GM12878 (cell line): ENCODE measurements around the gene ITPR3. TPM values are rescaled to one million over a fixed set of nuclear protein-coding genes. Genes with fewer than 3 reads are reported as not detected.

Source experiments
- ATAC-seq: fragments of 200-7000 bp; cut with Tn5 transposase; 3 replicates; pipeline ENCODE4 v1.9.1; 2020; ENCODE audit warnings: mild to moderate bottlenecking, moderate library complexity
- BruUV-seq: library from RNA; stranded (reverse); fragments of 400-500 nt; replicated peaks from 2 replicates; lab custom pipeline; 2021; lab: Mats Ljungman, UMichigan
- CTCF ChIA-PET: fragments of 300-600 bp; sonication (Branson Sonifier 250); formaldehyde crosslinking; extraction: SDS; loops from one replicate; lab custom pipeline; 2021; ENCODE audit warnings: inconsistent platforms; lab: Yijun Ruan, JAX
- POLR2A ChIA-PET: fragments of 350-600 bp; formaldehyde crosslinking; extraction: SDS; loops from one replicate; lab custom pipeline; 2021; ENCODE audit warnings: inconsistent platforms; lab: Charles Lee
- RAD21 ChIA-PET: fragments of 300-600 bp; sonication (Branson Sonifier 250); formaldehyde crosslinking; loops from one replicate; lab custom pipeline; 2023; ENCODE audit warnings: antibody characterized with exemption; ENCODE audit not compliant: unreplicated experiment; lab: Charles Lee
- SMC1A ChIA-PET: fragments of 300-600 bp; sonication (Branson Sonifier 250); formaldehyde crosslinking; loops from one replicate; lab custom pipeline; 2023; ENCODE audit not compliant: unreplicated experiment, uncharacterized antibody; lab: Charles Lee
- DNase-seq: peaks from one replicate; pipeline ENCODE4 v3.0.0-alpha.2; 2011; ENCODE audit warnings: low read depth, low spot score
- FAIRE-seq: peaks from 3 replicates; lab custom pipeline; 2011; peaks lifted over from hg19 to GRCh38; lab: Jason Lieb, UNC
- H2AFZ ChIP-seq: 2 replicates; pipeline ENCODE4 v1.6.0; 2011; ENCODE audit warnings: low read depth, low read length, control low read depth; ENCODE audit not compliant: control insufficient read depth
- H3K27ac ChIP-seq: 2 replicates; pipeline ENCODE4 v1.5.1; 2011; ENCODE audit warnings: control low read depth; ENCODE audit not compliant: control insufficient read depth, insufficient read depth
- H3K27me3 ChIP-seq, 2 experiments: replicated peaks in 1 of 2; 2 replicates each; pipeline versions ENCODE4 v1.6.0 to v1.6.1; 2011; ENCODE audit warnings: low read length in 1 of 2; ENCODE audit not compliant: control insufficient read depth in 2 of 2, insufficient read depth in 2 of 2
- H3K36me3 ChIP-seq, 2 experiments: 2 replicates each; pipeline ENCODE4 v1.5.1; 2011; ENCODE audit warnings: low read length in 1 of 2; ENCODE audit not compliant: control insufficient read depth in 2 of 2, insufficient read depth in 2 of 2
- H3K4me1 ChIP-seq: 2 replicates; pipeline ENCODE4 v1.6.1; 2011; ENCODE audit warnings: mild to moderate bottlenecking, low read length, moderate library complexity, mixed read lengths; ENCODE audit not compliant: control insufficient read depth, insufficient read depth
- H3K4me2 ChIP-seq: 2 replicates; pipeline ENCODE4 v1.6.0; 2011; ENCODE audit warnings: control low read depth; ENCODE audit not compliant: control insufficient read depth, insufficient read depth
- H3K4me3 ChIP-seq: fragments of 200-600 bp; sonication (generic); 2 replicates; pipeline ENCODE4 v1.5.1; 2016
- H3K79me2 ChIP-seq: 2 replicates; pipeline ENCODE4 v1.6.0; 2011; ENCODE audit warnings: low read length; ENCODE audit not compliant: control insufficient read depth, insufficient read depth
- H3K9ac ChIP-seq: 2 replicates; pipeline ENCODE4 v1.8.0; 2011; ENCODE audit warnings: low read length, control low read depth, mixed read lengths; ENCODE audit not compliant: control insufficient read depth, insufficient read depth
- H3K9me3 ChIP-seq: replicated peaks from 3 replicates; pipeline ENCODE4 v1.5.1; 2011; ENCODE audit warnings: mild to moderate bottlenecking, low read length; ENCODE audit not compliant: control insufficient read depth, insufficient read depth
- H4K20me1 ChIP-seq: 2 replicates; pipeline ENCODE4 v1.6.0; 2011; ENCODE audit not compliant: control insufficient read depth, insufficient read depth
- E2F4 ChIP-seq: IDR thresholded peaks from 2 replicates; pipeline ENCODE4 v1.6.1; 2012; ENCODE audit warnings: low read depth, low read length, improper control_type of control experiment
- IRF3 ChIP-seq: fragments of 450-650 bp; IDR thresholded peaks from 2 replicates; pipeline ENCODE4 v1.6.1; 2014; ENCODE audit warnings: mild to moderate bottlenecking
- IRF4 ChIP-seq: IDR thresholded peaks from 2 replicates; pipeline ENCODE4 v1.6.1; 2011; ENCODE audit warnings: low read depth, low read length
- POLR2AphosphoS2 ChIP-seq: IDR thresholded peaks from 2 replicates; pipeline ENCODE4 v1.6.1; 2011; ENCODE audit warnings: low read depth, mild to moderate bottlenecking, low read length, improper control_type of control experiment, moderate library complexity
- RAD21 ChIP-seq: IDR thresholded peaks from 2 replicates; pipeline ENCODE4 v1.6.1; 2011; ENCODE audit warnings: mild to moderate bottlenecking, low read depth, low read length, moderate library complexity; ENCODE audit not compliant: insufficient read depth
- RB1 ChIP-seq: fragments of 450-650 bp; formaldehyde crosslinking; IDR thresholded peaks from 2 replicates; pipeline ENCODE4 v1.6.1; 2017; ENCODE audit warnings: mild to moderate bottlenecking, borderline replicate concordance
- YBX1 ChIP-seq: fragments of 450-650 bp; IDR thresholded peaks from 2 replicates; pipeline ENCODE4 v1.6.1; 2016; ENCODE audit warnings: antibody characterized with exemption
- YY1 ChIP-seq: IDR thresholded peaks from 2 replicates; pipeline ENCODE4 v1.6.1; 2011; ENCODE audit warnings: low read depth, mild to moderate bottlenecking, low read length
- ZNF24 ChIP-seq: fragments of 450-650 bp; IDR thresholded peaks from 2 replicates; pipeline ENCODE4 v1.6.1; 2017; ENCODE audit warnings: antibody characterized with exemption, mild to moderate bottlenecking
- ZSCAN29 ChIP-seq: fragments of 450-650 bp; IDR thresholded peaks from 2 replicates; pipeline ENCODE4 v1.6.1; 2017; ENCODE audit warnings: mild to moderate bottlenecking, moderate library complexity
- WGBS: methylation state at CpG from one replicate; pipeline ENCODE4 v1.1.6; 2016; ENCODE audit warnings: low lambda C conversion rate; ENCODE audit not compliant: insufficient replicate concordance, insufficient coverage; ENCODE audit errors: missing lambda C conversion rate; 5-methylcytosine and 5-hydroxymethylcytosine counted together
- in situ Hi-C: fragments of 300-500 bp; cut with MboI; formaldehyde crosslinking; loops from 9 replicates; pipeline ENCODE4 v1.14.3; 2018; ENCODE audit warnings: mixed read lengths
- intact Hi-C: fragments of 100-400 bp; cut with micrococcal nuclease; formaldehyde crosslinking; loops from one replicate; pipeline ENCODE4 v1.14.2; 2022; ENCODE audit not compliant: unreplicated experiment
- polyA plus RNA-seq, 11 experiments: library from polyadenylated mRNA; depleted of rRNA in 4 of 11; unstranded in 6 of 11; stranded (reverse) in 5 of 11; fragments of >200 nt; fragmentation: Nextera tagmentation in 4 of 11; fragmentation: Illumina TruSeq in 1 of 11; extraction: Ambion mirVana in 4 of 11; extraction: Trizol in 1 of 11; gene quantifications; 1 replicate in 1 of 11; 2 replicates in 10 of 11; pipeline versions ENCODE4 v1.2.1 to v1.2.3, GENCODE V29; 2011 to 2016; ENCODE audit warnings: inconsistent platforms in 2 of 11, missing spikeins in 2 of 11, low read depth in 1 of 11
- total RNA-seq, 4 experiments: library from RNA; depleted of rRNA in 3 of 4; stranded (reverse); fragments of >200 nt in 3 of 4; fragmentation: Illumina TruSeq in 1 of 4; extraction: Trizol in 1 of 4; gene quantifications; 2 replicates each; pipeline versions ENCODE4 v1.2.1 to v1.2.3, GENCODE V29; 2013 to 2021
- TF ChIP-seq, protein P1 (sequence below): IDR thresholded peaks from 2 replicates; pipeline ENCODE4 v1.6.1; 2011; ENCODE audit warnings: borderline replicate concordance, low read depth, mild to moderate bottlenecking, moderate library complexity, mixed read lengths, low read length; ENCODE audit not compliant: insufficient read depth; ENCODE audit errors: extremely low read length

ITPR3 gene
- total and polyA plus RNA-seq, 10 of the 15 experiments (the other 5 are each of a cell fraction or from before 2014, with no cell fraction given), result 0.32 to 34.0 (median 11.9) TPM

DNA sequence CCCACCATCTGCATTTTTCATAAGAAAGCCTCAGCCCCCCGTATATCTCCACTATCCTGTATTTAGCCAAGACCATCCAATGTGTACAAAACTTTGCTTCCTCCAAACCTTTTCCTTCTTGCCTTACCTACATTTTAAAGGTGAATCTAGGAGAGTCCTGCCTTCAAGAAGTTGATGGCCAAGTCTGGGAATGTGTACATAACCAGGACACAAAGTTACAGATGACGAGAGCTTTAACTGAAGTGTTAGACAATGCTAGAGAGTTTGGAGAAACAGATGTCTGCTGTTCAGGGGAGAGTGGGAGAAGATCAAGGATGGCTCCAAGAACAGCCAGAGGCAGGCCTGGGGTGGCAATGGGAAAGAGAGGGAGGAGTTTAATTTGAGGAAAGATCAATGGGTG, 92.7 kb downstream of the ITPR3 start:
- H4K20me1 ChIP-seq, result no peaks in the 10 kb centered on the region
- TF ChIP-seq E2F4, result no peak
- no peak for TF ChIP-seq IRF4
- TF ChIP-seq, protein P1, sequence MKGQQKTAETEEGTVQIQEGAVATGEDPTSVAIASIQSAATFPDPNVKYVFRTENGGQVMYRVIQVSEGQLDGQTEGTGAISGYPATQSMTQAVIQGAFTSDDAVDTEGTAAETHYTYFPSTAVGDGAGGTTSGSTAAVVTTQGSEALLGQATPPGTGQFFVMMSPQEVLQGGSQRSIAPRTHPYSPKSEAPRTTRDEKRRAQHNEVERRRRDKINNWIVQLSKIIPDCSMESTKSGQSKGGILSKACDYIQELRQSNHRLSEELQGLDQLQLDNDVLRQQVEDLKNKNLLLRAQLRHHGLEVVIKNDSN, result no peak
- TF ChIP-seq YBX1, result no peak
- no peak for TF ChIP-seq RB1
- TF ChIP-seq YY1, result no peak
- no peak for TF ChIP-seq ZSCAN29
- TF ChIP-seq POLR2AphosphoS2, result no peak
- TF ChIP-seq RAD21, result no peak
- no peak for TF ChIP-seq IRF3
- TF ChIP-seq ZNF24, result no peak
- peaks cover 10% of the 10 kb centered on the region for H3K79me2 ChIP-seq
- FAIRE-seq, result no peak
- ChIA-PET CTCF (interaction anchor here (1.1 to 1.2 kb wide), 2 partner anchors 13 to 314 kb away, joined by 4 to 5 read pairs; no protein-coding TSS in a partner anchor), RAD21 (interaction anchor here (0.7 kb wide), 1 partner anchor 12 kb away, joined by 3 read pairs; no protein-coding TSS in a partner anchor), SMC1A (interaction anchor here (0.7 to 1.0 kb wide), 2 partner anchors 31 to 53 kb away, joined by 3 read pairs; no protein-coding TSS in a partner anchor), POLR2A (no interaction called here)
- ATAC-seq, result no peak
- no peak overlapping the region for H3K4me2 ChIP-seq
- no peak overlapping the region for H2AFZ ChIP-seq
- in situ Hi-C loops, result no loop called here
- H3K9me3 ChIP-seq, result no peaks in the 10 kb centered on the region
- 92% methylated on average over 2 of the region's 2 CpGs for WGBS
- H3K27ac ChIP-seq, result no peak overlapping the region
- no peaks in the 10 kb centered on the region for H3K27me3 ChIP-seq
- H3K4me3 ChIP-seq, result no peak overlapping the region
- H3K4me1 ChIP-seq, result peaks cover 28% of the 10 kb centered on the region
- intact Hi-C loops, result no loop called here
- DNase-seq, result no peak
- no TSS peak for BruUV-seq
- H3K9ac ChIP-seq, result no peak overlapping the region
- no peaks in the 10 kb centered on the region; a peak in 1 of 4 replicates for H3K36me3 ChIP-seq
